Naive B cell (primary cell): ENCODE data around the gene LIMA1. TPM values are rescaled to one million over a fixed set of nuclear protein-coding genes. Genes with fewer than 3 reads are reported as not detected.

Experiments
- ATAC-seq, 2 donors: fragments of 150-1000 bp; cut with Tn5 transposase; 2 replicates each; pipeline ENCODE4 v1.10.0; 2021; ENCODE audit warnings: low read depth in 2 of 2, mild to moderate bottlenecking in 2 of 2, moderate library complexity in 2 of 2
- DNase-seq: peaks from one replicate; pipeline ENCODE4 v3.0.0; 2022
- H3K27ac Mint-ChIP-seq, 6 donors: one replicate each; pipeline ENCODE4 v1.8.0; 2020 to 2022; ENCODE audit warnings: mild to moderate bottlenecking in 6 of 6, mixed read lengths in 6 of 6, moderate library complexity in 5 of 6, inconsistent platforms in 2 of 6
- H3K27me3 Mint-ChIP-seq, 3 donors: one replicate each; pipeline ENCODE4 v1.8.0; 2021 to 2022; ENCODE audit warnings: mixed read lengths in 3 of 3, mild to moderate bottlenecking in 1 of 3
- H3K36me3 Mint-ChIP-seq, 2 donors: one replicate each; pipeline ENCODE4 v1.8.0; 2020 to 2022; ENCODE audit warnings: mixed read lengths in 2 of 2, inconsistent platforms in 1 of 2, mild to moderate bottlenecking in 1 of 2
- H3K4me1 Mint-ChIP-seq, 3 donors: one replicate each; pipeline ENCODE4 v1.8.0; 2020 to 2022; ENCODE audit warnings: mixed read lengths in 3 of 3, inconsistent platforms in 1 of 3, mild to moderate bottlenecking in 1 of 3, moderate library complexity in 1 of 3
- H3K4me3 Mint-ChIP-seq, 8 donors: one replicate each; pipeline ENCODE4 v1.8.0; 2020 to 2022; ENCODE audit warnings: mild to moderate bottlenecking in 8 of 8, mixed read lengths in 8 of 8, moderate library complexity in 8 of 8, inconsistent platforms in 2 of 8
- H3K9me3 Mint-ChIP-seq, 7 donors: one replicate each; pipeline ENCODE4 v1.8.0; 2020 to 2022; ENCODE audit warnings: mixed read lengths in 7 of 7, mild to moderate bottlenecking in 5 of 7, inconsistent platforms in 2 of 7, moderate library complexity in 1 of 7
- polyA plus RNA-seq, 6 donors: library from polyadenylated mRNA; unstranded; fragments of 300-500 nt; fragmentation: Illumina TruSeq; gene quantifications; one replicate each; pipeline ENCODE4 v1.2.3, GENCODE V29; 2021; ENCODE audit warnings: low read depth in 6 of 6

LIMA1 gene
- polyA plus RNA-seq, 6 donors from 2014 or later: 0.48 to 2.1 (median 1.5) TPM

DNA sequence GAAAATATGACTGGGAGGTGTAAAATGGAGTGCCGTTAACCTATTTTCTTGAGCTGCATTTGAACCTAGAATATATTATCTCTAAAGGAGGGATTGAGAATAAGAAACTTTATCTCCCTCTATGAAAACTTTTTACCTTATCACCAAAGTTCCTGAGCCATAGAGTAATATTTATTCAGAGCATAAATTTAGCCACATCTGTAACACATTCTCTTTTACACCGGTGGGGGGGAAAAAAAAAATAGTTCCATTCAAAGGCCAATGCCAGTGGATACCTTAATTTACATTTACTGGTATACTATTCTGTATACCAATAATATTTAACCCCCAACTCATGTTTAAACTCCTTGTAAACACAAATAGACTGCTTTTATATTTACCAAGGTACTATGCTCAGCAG lies 137.9 kb downstream of the LIMA1 start:
- Mint-ChIP-seq H3K4me3 (no peak overlapping the region), H3K27ac (no peak overlapping the region), H3K27me3 (no peaks in the 10 kb centered on the region), H3K36me3 (no peaks in the 10 kb centered on the region), H3K9me3 (no peaks in the 10 kb centered on the region), H3K4me1 (peaks cover 4 to 7% (median 5%) of the 10 kb centered on the region in 3 donors)
- no peak for DNase-seq
- no peak for ATAC-seq

DNA sequence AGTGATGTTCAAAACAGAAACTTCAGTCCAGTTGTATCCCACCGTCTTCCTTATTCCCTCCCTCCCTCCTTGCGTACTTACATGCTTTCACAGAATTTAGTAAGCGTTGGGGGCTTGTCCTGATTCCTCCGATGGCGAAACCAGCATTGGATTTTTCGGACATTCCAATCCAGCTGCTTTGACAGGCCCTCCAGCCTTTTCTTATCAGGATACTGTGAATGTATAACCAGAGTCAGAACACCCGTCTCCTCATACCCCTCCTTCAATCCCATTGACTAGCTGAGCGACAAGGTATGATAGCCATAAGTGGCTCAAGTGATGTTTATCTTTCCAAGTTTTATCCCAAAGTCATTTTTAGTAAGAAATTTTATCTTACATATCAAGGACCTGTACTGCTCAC lies 140.3 kb downstream of the LIMA1 start:
- H3K9me3 Mint-ChIP-seq: no peaks in the 10 kb centered on the region
- ATAC-seq (no peak), DNase-seq (no peak)
- peaks cover 5 to 7% of the 10 kb centered on the region in 2 donors for H3K36me3 Mint-ChIP-seq
- no peak overlapping the region for H3K4me3 Mint-ChIP-seq
- H3K27me3 Mint-ChIP-seq: no peaks in the 10 kb centered on the region
- H3K27ac Mint-ChIP-seq: peak overlapping the region in 1 of 6 donors; percentile 48
- H3K4me1 Mint-ChIP-seq: peaks cover 0 to 4% (median 4%) of the 10 kb centered on the region in 3 donors

DNA sequence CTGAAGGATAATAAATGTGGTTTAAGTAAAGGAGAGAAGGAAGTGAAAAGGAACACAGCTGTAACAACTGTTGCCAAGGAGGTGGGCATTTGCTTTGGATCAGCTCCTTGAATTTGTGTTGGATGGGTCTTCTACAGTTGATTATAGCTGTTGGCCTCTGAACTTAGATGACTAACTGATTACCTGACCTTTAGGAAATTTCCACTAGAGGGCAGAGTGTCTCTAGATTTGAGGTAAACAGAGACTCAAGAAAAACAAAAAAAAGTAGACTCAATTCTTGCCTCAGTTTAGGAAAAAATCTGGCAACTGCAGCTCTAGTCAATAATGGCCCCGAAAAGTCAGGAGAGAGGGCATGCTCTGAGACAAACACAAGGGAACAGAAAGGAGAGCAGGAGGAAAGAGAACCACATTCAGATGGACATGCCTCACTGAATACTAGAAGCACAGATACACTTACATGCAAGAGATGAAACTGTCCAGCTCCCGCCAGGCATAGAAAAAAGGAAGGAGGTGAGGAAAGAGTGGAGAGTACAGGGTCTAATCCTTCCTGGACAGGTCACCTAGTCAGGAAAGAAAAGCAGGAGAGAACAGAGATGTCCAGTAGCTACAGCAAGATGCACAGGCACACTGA lies 150.7 kb downstream of the LIMA1 start:
- Mint-ChIP-seq H3K4me3 (no peak overlapping the region), H3K9me3 (no peaks in the 10 kb centered on the region), H3K4me1 (peaks cover 7 to 23% (median 14%) of the 10 kb centered on the region in 3 donors), H3K27me3 (no peaks in the 10 kb centered on the region), H3K27ac (peak overlapping the region in 4 of 6 donors; percentile 6 to 92 (median 54)), H3K36me3 (peaks cover 7 to 19% of the 10 kb centered on the region in 2 donors)
- DNase-seq (peak; percentile 31), ATAC-seq (no peak)

DNA sequence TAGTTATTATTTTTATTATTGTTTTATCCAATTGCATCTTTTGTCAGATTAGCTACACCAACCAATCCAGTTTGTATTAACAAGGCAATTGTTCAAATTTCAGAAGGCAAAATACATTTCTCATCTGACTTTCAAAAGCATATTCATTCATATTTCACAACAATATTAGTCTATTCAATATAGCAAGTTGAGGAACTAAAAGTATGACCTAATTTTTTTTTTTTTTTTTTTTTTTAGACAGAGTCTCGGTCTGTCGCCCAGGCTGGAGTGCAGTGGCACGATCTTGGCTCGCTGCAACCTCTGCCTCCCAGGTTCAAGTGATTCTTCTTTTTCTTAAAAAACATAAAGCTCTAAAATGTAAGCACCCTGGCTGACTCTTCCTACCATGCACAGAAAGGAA lies 154.0 kb downstream of the LIMA1 start:
- H3K36me3 Mint-ChIP-seq: peaks cover 2 to 9% of the 10 kb centered on the region in 2 donors
- DNase-seq (no peak), ATAC-seq (no peak)
- H3K27me3 Mint-ChIP-seq: no peaks in the 10 kb centered on the region
- H3K9me3 Mint-ChIP-seq: no peaks in the 10 kb centered on the region
- H3K4me1 Mint-ChIP-seq: peaks cover 20 to 37% (median 34%) of the 10 kb centered on the region in 3 donors
- H3K27ac Mint-ChIP-seq: peak overlapping the region in 2 of 6 donors; percentile 33 to 77
- H3K4me3 Mint-ChIP-seq: no peak overlapping the region

GRCh38 chr12:50127546-50127945 lies 155.8 kb downstream of the LIMA1 start:
- Mint-ChIP-seq H3K9me3 (no peaks in the 10 kb centered on the region), H3K36me3 (peaks cover 0 to 14% of the 10 kb centered on the region in 2 donors), H3K4me3 (no peak overlapping the region), H3K27me3 (no peaks in the 10 kb centered on the region), H3K27ac (peak overlapping the region in 4 of 6 donors; percentile 20 to 81 (median 72)), H3K4me1 (peaks cover 14 to 45% (median 29%) of the 10 kb centered on the region in 3 donors)
- no peak for DNase-seq
- no peak for ATAC-seq

Other genes with a start within 250 kb of the LIMA1 start
- gene ASIC1, start 225.9 kb downstream of the LIMA1 start, polyA plus RNA-seq: not detected
- 10 to 100 TPM; 13.1 to 28.1 (median 21.0) TPM for gene SMARCD1, start 198.2 kb downstream of the LIMA1 start, polyA plus RNA-seq
- gene GPD1, start 179.5 kb downstream of the LIMA1 start, polyA plus RNA-seq: not detected
- gene COX14, start 171.3 kb downstream of the LIMA1 start, polyA plus RNA-seq: 100 to 1,000 TPM; 171 to 225 (median 208) TPM
- gene CERS5, start 116.2 kb downstream of the LIMA1 start, polyA plus RNA-seq: 100 to 1,000 TPM in 1 of 6 donors, 10 to 100 TPM in 5; 45.2 to 126 (median 55.7) TPM
- under 1 TPM in 1 of 6 donors, not detected in 5; 0.15 TPM for gene FAM186A, start 113.1 kb upstream of the LIMA1 start, polyA plus RNA-seq
- 10 to 100 TPM; 16.1 to 32.6 (median 20.3) TPM for gene LARP4, start 117.4 kb upstream of the LIMA1 start, polyA plus RNA-seq
- gene DIP2B, start 221.5 kb upstream of the LIMA1 start, polyA plus RNA-seq: 10 to 100 TPM; 13.4 to 26.7 (median 18.1) TPM